ENCODE data around the gene TSPAN14.

The TSPAN14 gene

DNA sequence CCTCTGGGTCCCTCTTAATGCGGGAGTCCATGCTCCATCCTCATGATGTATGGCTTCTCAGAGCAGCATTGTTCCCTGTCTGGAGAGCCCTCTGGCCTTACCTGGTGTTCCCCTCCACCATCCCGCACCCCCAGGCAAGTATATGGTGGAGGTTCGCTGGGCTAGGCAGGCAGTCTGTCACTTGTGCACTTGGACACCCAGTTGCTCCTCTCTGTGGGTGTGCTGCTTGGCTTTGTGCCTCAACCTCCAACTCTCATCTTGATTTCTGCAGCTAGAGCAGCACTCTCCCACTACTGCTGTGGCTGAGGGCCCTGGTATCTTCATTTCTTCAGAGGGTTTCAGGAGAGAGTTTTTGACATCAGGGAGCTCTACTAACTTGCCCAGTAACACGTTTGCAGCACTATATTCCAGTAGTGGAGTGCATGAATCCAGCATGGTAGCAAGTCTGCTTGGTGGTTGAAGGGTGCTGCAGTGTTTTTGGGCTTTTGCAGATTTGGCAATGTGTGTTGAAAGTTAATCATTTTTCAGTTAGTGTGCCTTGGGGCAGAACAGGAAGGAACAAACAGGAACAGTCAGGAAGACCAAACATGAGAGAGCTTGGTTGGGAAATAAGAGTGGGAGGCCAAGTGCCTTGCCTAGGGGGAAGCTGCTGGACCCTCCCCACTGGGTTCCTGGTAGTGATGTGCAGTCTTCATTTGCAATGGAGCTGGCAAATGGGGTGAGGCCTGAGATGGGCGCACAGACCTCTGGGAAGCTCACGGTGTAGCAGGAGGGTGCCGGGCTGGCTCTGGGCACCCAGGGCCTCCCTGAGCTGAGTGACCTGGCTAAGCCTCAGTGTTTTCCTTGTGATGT lies 37.4 kb downstream of the TSPAN14 start:
- no peak for DNase-seq

DNA sequence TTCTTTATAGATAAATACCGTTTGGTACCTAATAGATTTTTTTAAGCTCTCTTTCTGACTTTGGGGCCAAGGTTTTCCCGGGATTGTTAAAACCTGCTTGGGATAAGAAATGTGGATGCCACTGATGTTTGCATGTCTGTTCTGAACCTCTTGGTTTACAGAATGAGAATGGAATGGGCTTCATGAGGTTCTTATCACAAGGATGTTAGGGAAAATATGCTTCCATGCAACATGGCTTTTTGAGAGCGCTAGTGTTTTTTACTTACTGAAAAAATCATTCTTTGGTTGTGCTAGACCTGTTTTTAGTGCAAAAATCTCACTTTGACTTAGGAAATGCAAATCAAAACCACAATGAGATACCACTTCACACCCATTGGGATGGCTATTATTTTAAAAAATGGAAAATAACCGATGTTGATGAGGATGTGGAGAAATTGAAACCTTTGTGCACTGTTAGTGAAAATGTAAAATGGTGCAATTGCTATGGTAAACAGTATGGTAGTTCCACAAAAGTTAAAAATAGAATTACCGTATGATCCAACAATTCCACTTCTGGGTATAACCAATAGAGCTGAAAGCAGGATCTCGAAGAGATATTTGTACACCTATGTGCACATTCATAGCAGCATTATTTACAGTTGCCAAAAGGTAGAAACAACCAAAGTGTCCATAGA lies 38.9 kb downstream of the TSPAN14 start:
- no peak for DNase-seq

DNA sequence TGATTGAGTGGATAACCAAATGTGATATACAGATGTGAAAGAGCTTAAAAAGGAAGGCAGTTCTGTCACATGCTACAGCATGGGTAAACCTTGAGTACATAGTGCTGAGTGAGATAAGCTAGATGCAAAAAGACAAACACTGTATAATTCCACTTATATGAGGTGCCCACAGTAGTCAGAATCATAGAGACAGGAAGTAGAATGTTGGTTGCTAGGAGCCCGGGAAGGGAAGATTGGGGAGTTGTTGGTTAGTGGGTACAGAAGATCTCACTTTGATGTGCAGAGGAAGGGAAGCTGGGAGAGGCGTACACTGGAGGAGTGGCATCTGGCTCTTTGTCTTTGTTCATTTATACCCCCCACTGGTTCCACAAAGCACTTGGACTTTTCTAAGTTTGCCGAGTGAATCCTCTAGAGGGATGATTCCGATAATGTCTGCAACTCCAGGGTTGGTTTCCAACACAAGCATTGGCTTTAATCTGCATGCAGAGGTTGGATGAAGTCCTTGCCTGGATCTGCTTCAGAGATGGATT lies 39.5 kb downstream of the TSPAN14 start:
- no peak for DNase-seq

DNA sequence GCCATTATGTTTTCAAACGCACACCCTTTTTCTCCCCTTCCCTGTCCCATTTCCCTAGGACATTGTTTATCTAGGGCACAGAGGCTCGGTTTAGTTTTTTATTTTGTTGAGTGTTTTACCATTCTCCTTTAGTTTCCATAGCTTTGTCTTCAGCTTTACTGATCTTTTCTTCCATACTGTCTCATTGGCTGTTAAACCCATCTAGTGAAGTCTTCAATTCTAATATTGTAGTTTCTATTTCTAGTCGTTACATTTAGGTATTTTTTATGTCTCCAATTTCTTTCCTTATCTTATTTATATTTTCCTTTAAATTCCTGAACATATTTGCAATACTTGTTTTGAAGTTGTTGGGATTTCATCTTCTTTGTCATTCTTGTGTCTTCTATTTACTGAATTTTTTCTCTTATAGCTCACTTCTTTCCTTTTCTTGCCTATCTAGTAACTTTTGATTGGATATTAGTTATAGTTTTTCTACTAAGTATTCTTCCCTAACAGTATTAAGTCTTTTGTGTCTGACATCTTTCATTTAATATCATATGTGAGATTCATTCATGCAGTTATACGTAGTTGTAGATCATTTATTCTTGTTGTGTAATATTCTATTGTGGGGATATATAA lies 42.6 kb downstream of the TSPAN14 start:
- no peak for DNase-seq

DNA sequence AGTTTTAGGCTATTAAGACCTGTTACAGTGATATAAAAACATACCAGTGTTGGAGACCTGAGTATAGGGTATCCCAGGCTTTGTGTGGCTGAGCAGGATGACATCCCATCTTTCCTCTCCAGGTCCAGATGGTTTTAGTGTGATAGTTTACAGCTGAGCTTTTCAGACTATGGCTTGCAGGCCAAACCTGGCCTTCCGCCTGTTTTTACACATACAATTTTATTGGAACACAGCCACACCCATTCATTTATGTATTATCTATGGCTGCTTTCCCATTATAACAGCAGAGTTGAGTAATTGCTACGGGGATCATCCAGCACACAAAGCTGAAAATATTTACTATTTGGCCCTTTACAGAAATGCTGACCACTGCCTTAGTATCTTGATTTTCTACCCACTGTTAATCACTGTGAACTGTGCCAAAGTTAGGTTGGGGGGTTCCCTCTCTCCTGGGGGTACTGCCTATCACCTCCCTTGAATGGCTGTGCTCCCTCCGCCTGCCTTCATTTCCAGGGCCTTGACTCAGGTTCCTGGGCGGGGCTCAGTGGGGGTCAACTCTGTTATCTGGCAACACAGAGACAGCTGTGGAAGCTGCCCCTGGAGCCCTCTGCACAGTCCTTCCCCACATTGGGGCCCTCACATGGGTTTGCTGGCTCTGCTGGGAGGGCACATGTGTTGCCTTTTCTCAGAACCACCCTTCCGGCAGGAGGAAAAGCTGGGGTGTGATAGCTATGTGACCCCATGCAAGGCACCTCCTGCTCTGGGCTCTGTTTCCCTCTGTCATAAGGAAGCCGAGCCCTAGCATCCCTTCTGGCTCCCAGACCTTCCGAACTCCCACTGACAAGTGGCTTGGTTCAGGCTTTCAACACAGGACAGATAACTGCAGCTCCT lies 43.3 kb downstream of the TSPAN14 start:
- DNase-seq = no peak

DNA sequence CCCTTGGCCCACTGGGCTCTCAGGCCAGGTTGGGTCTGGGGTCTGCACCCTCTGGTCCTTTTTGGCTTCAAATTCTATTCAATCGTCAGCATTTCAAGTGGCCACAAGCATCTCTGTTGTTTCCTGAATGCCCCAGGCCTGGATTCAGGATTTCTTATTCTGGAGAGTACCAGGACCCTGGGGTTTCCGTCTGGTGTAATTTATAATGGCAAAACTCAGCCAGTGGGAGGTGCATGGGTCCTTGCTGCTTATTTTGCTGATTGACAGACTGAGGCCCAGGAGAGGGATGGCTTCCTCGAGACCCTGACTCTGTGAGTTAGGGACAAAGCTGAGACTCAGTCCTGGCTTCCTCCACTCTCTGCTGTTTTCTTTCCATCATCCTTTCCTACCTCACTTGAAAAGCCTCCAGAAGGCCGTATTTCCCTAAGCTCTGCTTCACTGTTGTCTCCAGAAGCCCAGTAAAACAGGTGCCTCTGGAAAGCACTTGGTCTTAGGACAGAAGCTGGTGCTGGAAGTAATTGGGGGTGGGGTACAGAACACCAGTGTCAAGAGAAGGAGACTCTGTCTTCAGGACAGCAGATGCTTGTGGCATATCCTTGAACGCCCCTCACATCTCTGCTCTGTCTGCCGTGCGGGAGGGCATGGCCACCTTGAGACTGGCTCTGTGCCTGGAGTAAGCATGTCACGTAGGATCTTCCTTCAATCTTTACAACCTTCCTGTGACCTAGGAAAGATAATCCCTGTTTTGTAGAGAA lies 44.1 kb downstream of the TSPAN14 start:
- DNase-seq = no peak

DNA sequence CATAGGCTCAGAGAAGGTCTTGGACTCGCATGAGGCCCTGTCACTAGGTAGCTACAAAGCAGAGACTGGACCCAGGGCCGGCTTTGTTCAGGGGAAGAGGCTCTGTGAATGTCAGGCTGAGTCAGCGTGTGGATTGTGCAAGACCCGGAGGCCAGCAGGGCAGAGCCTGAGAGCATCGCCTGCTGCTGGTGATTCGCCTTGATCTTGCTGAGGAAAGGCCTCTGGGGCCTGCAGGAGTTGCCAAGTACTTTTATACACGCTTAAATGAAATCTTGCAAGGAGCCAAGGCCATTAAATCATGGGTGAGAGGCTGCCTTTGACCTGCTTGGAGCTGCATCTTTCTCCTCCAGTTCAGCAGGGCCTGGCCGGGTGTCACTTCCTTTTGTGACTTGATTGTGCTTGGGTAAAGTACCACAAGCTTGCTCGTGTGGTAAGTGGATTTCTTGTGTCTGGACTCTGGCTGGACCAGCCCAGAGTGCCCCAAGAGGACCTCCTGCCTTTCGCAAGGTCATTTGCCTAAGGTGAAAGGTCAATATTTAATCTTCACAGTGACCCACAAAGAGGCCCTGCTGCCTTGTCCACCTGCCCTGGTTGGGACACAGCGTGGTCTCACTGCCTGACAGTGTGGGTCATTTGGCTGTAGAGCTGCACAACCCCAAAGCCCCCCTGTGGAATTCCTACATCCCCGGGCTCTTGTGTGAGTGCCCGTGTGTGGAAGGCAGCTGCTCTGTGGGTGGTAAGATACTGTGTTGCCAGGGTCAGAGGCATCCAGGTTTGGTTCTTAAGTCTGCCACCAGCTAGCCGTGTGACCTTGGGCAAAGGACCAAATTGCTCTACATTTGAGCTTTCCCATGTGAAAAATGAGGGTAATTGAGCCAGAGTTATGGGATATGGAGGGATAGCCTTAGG lies 45.0 kb downstream of the TSPAN14 start:
- DNase-seq = peak; percentile 71

DNA sequence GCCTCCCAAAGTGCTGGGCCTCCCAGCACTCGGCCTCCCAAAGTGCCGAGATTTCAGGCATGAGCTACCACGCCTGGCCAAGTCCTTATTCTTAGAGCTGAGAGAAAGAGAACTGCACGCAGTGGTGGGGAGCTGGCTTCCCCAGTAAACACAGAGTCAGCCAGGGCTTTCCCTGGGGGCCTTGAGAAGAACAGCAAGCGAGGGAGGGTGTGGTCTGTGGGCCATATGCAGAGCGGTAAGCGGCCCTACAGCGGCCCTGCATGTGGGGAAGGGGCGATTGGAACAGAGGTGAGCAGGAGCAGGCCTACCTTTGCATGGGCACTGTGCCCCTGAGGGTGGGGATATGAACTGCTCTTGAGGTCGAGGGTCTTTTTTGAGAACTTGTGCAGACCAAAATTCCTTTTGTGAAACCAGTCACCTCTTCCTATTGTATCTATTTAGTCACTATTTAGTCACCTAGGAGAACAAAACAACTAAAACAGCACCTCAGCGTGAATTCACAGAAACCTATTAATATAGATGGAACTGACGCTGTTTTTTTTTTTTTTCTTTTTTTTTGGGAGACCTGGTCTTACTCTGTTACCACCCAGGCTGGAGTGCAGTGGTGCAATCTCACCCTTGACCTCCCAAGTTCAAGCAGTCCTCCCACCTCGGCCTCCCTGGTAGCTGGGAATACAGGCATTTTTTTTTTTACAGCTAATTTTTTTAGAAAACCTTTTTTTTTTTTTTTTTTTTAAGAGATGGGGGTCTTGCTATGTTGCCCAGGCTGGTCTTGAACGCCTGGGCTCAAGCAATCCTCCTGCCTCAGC lies 46.7 kb downstream of the TSPAN14 start:
- DNase-seq = peak; percentile 69

DNA sequence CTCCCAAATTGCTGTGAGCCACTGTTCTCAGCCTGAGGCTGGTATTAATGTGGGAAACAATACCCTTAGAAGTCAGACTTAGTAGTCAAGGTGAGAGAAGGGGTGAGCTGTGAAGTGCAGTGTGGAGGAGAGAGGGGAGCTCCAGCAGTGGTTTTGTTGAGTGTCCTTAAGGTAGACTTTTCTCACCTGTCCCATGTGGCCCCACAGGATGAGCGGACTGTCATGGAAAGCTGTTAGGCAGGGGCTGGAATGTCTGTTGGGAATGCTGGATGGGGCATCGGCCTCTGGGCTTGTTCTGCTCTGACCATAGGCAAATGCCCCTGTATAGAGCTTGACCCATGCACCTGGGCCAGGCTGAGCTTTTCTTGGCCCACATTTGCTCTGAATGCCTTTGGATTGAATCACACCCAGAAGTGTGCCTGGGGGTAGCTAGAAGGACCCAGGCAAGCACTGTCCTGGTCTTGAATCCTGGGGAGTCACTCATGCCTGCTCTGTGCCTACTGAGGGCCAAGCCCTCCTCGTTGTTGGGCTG lies 47.3 kb downstream of the TSPAN14 start:
- no peak for DNase-seq

DNA sequence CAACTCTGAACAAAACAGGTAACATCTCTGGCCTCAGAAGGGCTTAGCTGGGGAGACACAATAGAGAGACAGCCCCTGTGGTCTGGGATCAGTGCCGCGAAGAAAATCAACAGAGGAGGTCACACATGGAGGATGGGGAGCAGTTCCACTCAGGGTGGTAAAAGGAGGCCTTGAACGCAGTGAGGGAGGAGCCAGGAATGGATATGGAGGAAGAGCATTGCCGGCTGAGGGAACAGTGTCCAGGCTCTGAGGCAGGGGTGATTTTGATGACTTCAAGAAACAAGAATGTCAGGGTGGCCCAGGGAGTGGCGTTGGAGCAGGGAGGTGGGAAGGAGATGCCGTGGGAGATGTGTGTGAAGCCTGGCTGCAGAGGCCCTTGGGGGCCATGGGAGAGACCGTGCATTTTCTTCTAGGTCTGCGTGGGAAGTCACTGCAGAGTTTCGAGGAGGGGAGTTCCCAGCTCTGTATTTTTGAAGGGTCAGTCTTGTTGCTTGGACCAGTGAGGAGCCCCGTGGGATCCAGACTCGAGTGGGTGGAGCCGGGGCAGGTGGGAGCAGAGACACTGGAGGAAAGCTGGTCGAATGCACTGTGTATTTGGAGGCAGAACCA lies 47.9 kb downstream of the TSPAN14 start:
- DNase-seq = no peak

DNA sequence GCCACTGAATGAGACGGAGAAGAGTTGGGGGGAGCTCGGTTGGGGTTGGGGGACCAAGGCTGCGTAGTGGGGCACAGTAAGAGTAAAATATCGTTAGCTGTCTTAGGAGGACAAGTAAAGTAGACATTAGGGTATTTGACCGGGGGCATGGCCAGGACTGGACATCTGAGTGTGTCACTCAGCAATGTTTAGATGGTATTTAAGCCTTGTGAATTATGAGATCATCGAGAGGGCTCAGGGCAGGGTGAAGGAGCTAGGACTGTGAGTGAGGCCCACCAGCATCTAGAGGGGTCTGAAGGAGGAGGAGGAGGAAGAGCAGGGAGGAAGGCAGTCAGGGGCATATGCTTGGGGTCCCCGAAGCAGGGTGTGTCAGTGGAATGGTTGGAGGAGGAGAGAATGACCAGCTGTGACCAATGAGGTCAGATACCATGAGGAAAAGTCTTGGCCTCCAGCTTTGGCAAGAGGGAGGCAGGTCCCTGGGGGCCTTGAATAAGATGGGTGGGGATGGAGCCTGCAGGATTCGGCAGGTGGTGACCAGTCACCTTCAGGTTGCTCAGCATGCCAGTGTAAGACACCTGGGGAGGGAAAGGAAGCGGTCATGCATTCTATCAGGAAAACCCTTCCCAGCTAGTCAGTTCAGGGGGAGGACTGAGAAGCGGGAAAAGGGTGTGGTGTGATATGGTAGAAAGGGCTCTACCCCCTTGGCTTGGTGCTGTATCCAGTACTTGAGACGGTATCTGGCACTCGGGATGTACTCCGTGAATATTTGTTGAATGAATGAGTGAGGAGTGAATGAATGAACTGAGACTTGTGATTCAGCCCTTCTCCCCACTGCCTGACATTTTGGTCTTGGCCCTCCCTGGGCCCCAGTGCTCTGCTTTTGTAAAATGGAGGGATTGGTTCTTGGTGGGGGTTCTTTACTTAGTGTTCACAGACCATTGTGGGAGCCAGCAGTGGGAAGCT lies 48.8 kb downstream of the TSPAN14 start:
- no peak for DNase-seq

DNA sequence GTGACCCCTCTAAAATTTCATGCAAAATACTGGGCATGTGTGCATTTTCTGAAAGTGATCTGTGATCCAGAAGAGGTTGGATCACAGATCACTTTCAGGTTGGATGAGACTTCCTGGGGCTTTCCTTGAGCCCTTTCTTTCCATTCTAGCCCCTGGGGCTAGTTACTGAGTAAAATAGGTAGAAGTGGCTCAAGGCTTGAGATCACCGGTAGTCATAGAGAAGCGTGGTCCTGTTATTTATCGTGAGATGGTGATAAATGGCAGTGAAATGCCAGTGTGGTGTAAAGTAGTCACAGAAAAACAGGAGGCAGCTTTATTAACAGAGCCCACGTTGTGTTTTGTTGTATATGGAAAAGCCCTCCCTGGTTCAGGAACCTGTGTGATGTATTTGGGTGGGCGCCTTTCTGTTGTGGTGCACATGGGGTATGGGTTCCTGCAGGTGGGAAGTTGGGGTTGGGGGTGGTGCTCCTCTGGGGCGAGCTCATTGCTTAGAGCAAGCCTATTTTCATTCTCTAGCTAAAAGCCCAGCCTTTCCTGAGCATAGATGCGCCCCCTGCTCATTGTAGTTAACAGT lies 49.6 kb downstream of the TSPAN14 start:
- no peak for DNase-seq

DNA sequence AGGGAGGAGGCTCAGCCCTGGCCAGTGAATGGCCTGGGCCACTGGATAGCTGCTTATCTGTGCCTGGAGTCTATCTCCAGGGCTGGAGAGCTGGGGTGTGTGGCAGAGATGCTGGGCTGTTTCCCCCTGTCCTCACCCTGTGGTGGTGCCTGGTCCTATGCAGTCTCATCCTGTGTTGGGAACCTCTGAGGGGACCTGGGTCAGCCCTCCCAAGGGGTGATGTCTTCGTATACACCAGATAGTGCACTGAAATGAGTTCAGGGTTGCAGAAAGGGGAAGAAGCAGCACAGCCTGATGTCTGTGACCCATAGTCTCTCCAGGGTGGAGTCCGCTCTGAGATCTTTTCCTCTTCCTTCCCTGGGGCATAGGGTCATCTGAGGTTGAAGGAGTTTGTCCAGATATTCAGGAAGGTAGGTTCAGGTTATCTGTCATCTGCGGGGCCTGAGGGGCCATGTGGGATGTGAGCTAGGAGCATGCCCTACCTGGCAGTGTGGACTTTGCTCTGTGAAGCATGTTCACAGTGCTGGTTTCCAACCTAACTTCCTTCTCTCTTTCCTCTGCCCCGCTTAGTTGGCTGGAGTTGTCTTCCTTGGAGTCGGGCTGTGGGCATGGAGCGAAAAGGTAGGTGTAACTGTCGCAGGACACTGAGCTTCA lies 50.2 kb downstream of the TSPAN14 start:
- DNase-seq = no peak

DNA sequence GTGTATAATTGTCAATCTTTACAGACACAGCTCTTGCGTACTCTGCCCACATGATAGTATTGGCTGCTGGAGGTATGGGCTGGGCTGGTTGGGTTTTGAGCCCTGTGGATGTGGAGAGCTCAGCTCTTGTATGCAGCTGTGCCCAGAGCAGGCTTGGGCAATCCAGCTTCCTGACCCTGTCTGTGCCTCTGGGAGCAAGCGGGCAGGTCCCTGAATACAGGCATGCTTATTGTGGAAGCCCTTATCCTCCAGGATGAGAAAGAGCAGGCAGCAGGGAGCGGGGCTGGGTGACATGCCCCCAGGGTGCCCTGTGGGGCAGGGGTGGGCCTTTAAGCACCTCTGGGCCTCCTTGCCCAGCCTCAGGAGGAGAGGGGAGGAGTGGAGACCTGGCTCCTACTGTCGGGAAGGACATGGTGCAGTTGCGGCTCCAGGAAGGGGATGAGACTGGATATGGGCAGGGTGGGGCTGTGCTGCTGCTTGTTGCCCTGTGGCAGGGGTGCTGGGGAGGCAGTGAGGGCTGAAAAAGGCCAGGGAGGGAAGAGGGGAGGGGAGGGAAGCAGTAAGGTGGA lies 50.9 kb downstream of the TSPAN14 start:
- DNase-seq = no peak

DNA sequence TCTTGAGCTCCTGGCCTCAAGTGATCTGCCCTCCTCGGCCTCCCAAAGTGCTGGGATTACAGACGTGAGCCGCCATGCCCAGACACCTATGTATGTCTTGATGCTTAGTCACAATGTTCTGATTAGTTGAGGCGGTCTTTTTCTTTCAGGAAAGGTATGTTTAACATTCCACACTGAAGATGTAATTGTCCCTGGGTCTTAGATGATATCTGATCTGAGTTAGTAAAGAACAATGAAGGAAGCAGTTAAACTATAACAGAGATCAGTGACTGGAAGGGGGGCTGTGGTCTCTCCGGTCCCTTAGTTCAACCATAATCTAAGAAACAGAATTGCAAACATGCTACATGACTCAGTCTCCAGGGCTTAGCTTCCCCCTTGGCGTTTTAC lies 52.1 kb downstream of the TSPAN14 start:
- DNase-seq = no peak

DNA sequence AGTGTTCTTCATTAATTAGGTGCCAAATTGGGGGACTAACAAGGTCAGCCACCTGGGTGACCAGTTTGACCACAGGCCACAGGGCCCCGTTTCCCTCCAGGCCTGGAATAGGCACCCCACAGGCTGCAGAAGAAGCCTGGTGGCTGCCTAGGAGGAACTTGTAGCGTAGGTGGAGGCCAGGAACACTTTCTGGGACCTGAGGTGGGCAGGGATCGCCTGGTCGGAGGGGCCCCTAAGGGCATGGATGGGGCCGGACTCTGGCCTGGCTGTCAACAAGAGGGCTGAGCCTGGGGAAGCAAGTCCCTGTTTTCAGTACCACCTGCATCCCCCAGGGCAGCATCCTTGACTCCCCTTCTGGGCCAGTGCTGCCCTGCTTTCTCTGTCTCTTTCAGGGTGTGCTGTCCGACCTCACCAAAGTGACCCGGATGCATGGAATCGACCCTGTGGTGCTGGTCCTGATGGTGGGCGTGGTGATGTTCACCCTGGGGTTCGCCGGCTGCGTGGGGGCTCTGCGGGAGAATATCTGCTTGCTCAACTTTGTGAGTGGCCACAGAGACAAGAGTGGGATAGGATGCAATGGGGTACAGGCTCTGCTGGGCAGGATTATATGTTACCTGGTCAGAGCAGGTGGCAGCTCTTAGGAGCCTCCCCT lies 52.9 kb downstream of the TSPAN14 start:
- no peak for DNase-seq

All from right forelimb (tissue), 1 donor.